ENCODE data around the gene COMMD4. TPM values are rescaled to one million over a fixed set of nuclear protein-coding genes. Genes with fewer than 3 reads are reported as not detected.
"Not testable (repeated sequence)": the region's sequence is repeated elsewhere in the genome, so short reads cannot be mapped to it uniquely, and the experiment has no call there.

COMMD4 gene
- total RNA-seq, 2 donors from 2014 or later = 153 to 156 TPM

- H3K9ac ChIP-seq (ENCODE audit: extremely low read depth, low read length, poor library complexity, severe bottlenecking); H3K9me3 ChIP-seq (ENCODE audit: control insufficient read depth, low read length); H3K27me3 ChIP-seq (ENCODE audit: control insufficient read depth, insufficient read depth, low read length, poor library complexity, severe bottlenecking); H3K27ac ChIP-seq (ENCODE audit: low read depth, low read length); H3K36me3 Mint-ChIP-seq (ENCODE audit: low read depth); H3K27ac Mint-ChIP-seq; H3K4me3 ChIP-seq (ENCODE audit: low read length); H3K36me3 ChIP-seq (ENCODE audit: control insufficient read depth, insufficient read depth, low read length); H3K4me3 Mint-ChIP-seq; H3K9me3 Mint-ChIP-seq; H3K4me1 Mint-ChIP-seq; H3K27me3 Mint-ChIP-seq (ENCODE audit: insufficient read depth); H3K4me1 ChIP-seq (ENCODE audit: control insufficient read depth, insufficient read depth, low read length): not testable (repeated sequence)
- WGBS, 2 experiments (ENCODE audit: insufficient coverage in 1 of 2, insufficient read length in 1 of 2) = 9% methylated on average over 2 of the region's 6 CpGs; no CpG with 5 or more reads in 1 of the 2 experiments
- peak; percentile 74 for TF ChIP-seq CTCF (conservative IDR thresholded peaks at IDR 0.05)
- peak; percentile 44 for DNase-seq
Observed at GRCh38 chr15:75299311-75299688, 36.6 kb upstream of the COMMD4 start.

DNA sequence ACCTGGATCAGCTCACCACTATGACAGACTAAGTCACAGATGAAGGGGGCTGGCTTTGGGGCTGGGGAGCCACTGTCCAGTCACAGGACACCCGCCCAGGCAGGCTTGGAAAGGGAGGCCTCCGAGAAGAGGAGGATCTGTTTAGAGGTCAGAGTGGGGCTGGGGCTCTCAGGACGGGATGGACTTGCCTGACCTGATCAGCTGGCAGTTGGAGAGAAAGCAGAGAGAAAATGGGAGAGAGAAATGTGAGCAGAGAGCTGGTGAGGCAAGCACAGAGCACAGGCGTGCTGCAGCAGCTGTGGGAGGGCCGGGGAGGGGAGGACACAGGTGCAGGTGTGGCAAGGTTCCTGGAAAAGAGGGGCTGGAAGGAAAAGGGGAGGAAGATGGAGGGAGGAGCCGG lies 35.8 kb upstream of the COMMD4 start:
- H3K27ac ChIP-seq (ENCODE audit: low read depth, low read length); H3K36me3 Mint-ChIP-seq (ENCODE audit: low read depth); H3K27ac Mint-ChIP-seq; H3K9me3 ChIP-seq (ENCODE audit: control insufficient read depth, low read length); H3K4me3 ChIP-seq (ENCODE audit: low read length); H3K9me3 Mint-ChIP-seq; H3K4me1 Mint-ChIP-seq; H3K27me3 Mint-ChIP-seq (ENCODE audit: insufficient read depth); H3K9ac ChIP-seq (ENCODE audit: extremely low read depth, low read length, poor library complexity, severe bottlenecking); H3K27me3 ChIP-seq (ENCODE audit: control insufficient read depth, insufficient read depth, low read length, poor library complexity, severe bottlenecking); H3K36me3 ChIP-seq (ENCODE audit: control insufficient read depth, insufficient read depth, low read length); H3K4me1 ChIP-seq (ENCODE audit: control insufficient read depth, insufficient read depth, low read length); H3K4me3 Mint-ChIP-seq: not testable (repeated sequence)
- DNase-seq = peak; percentile 40
- WGBS, 2 experiments (ENCODE audit: insufficient coverage in 1 of 2, insufficient read length in 1 of 2) = 70 to 88% methylated on average over 3 to 5 of the region's 6 CpGs

- no peak overlapping the region for H3K4me3 Mint-ChIP-seq
- no peaks in the 10 kb centered on the region for H3K27me3 ChIP-seq (ENCODE audit: control insufficient read depth, insufficient read depth, low read length, poor library complexity, severe bottlenecking)
- 91% methylated on average over 9 of the region's 9 CpGs; no CpG with 5 or more reads in 1 of the 2 experiments for WGBS, 2 experiments (ENCODE audit: insufficient coverage in 1 of 2, insufficient read length in 1 of 2)
- no peak overlapping the region for H3K27ac Mint-ChIP-seq
- no peak for TF ChIP-seq CTCF (conservative IDR thresholded peaks at IDR 0.05)
- H3K27me3 Mint-ChIP-seq (ENCODE audit: insufficient read depth) = no peaks in the 10 kb centered on the region
- no peaks in the 10 kb centered on the region for H3K9me3 ChIP-seq (ENCODE audit: control insufficient read depth, low read length)
- no peaks in the 10 kb centered on the region for H3K4me1 Mint-ChIP-seq
- peak; percentile 32 for DNase-seq
- no peak overlapping the region for H3K9ac ChIP-seq (ENCODE audit: extremely low read depth, low read length, poor library complexity, severe bottlenecking)
- H3K27ac ChIP-seq (ENCODE audit: low read depth, low read length) = no peak overlapping the region
- no peaks in the 10 kb centered on the region for H3K36me3 ChIP-seq (ENCODE audit: control insufficient read depth, insufficient read depth, low read length)
- no peaks in the 10 kb centered on the region for H3K36me3 Mint-ChIP-seq (ENCODE audit: low read depth)
- no peaks in the 10 kb centered on the region for H3K9me3 Mint-ChIP-seq
- no peak overlapping the region for H3K4me3 ChIP-seq (ENCODE audit: low read length)
- H3K4me1 ChIP-seq (ENCODE audit: control insufficient read depth, insufficient read depth, low read length) = no peaks in the 10 kb centered on the region
Observed at GRCh38 chr15:75302318-75302717, 33.5 kb upstream of the COMMD4 start.

DNA sequence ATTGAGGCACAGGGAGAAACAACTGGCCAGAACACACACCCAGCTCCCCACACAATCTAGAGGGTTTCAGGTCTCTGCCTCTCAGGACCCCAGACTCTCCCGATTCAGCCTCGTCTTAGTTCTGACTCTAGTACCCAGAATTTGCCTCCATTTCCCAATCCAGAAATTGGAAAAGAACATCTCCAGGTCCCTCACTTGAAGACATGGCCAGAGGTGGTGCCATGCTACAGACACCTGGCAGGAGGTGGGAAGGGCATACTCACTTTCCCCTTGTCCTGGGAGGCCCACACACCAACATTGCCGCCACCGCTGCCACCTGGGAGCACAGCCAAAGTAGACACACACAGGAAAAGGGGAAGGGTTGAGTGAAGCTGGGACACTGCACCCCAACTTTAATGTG lies 33.1 kb upstream of the COMMD4 start:
- not testable (repeated sequence) for H3K4me1 ChIP-seq (ENCODE audit: control insufficient read depth, insufficient read depth, low read length); H3K4me1 Mint-ChIP-seq; H3K27me3 ChIP-seq (ENCODE audit: control insufficient read depth, insufficient read depth, low read length, poor library complexity, severe bottlenecking); H3K9me3 ChIP-seq (ENCODE audit: control insufficient read depth, low read length); H3K36me3 Mint-ChIP-seq (ENCODE audit: low read depth); H3K4me3 ChIP-seq (ENCODE audit: low read length); H3K27ac ChIP-seq (ENCODE audit: low read depth, low read length); H3K4me3 Mint-ChIP-seq; H3K27me3 Mint-ChIP-seq (ENCODE audit: insufficient read depth); H3K9me3 Mint-ChIP-seq; H3K9ac ChIP-seq (ENCODE audit: extremely low read depth, low read length, poor library complexity, severe bottlenecking); H3K27ac Mint-ChIP-seq; H3K36me3 ChIP-seq (ENCODE audit: control insufficient read depth, insufficient read depth, low read length)
- DNase-seq = peak; percentile 15
- 91 to 94% methylated on average over 2 to 4 of the region's 4 CpGs for WGBS, 2 experiments (ENCODE audit: insufficient coverage in 1 of 2, insufficient read length in 1 of 2)
